AG04450 (cell line): ENCODE data around the gene ARL5C. TPM values are rescaled to one million over a fixed set of nuclear protein-coding genes. Genes with fewer than 3 reads are reported as not detected.

Experiments used
- CTCF ChIA-PET: fragments of 300-600, 350-600 bp; formaldehyde crosslinking; extraction: SDS; loops from one replicate; lab custom pipeline; 2022; ENCODE audit warnings: antibody characterized with exemption, inconsistent platforms; lab: Charles Lee
- POLR2A ChIA-PET: fragments of 350-600 bp; formaldehyde crosslinking; extraction: SDS; loops from one replicate; lab custom pipeline; 2021; ENCODE audit warnings: antibody characterized with exemption, inconsistent platforms; lab: Yijun Ruan, JAX
- DNase-seq: peaks from one replicate; pipeline ENCODE4 v3.0.0-alpha.2; 2011; ENCODE audit warnings: low read depth, low spot score
- H3K27ac ChIP-seq: one replicate; pipeline ENCODE4 v1.5.1; 2012; ENCODE audit warnings: low read depth, low read length, control low read depth
- H3K27me3 ChIP-seq: one replicate; pipeline ENCODE4 v1.6.0; 2012; ENCODE audit warnings: low read length; ENCODE audit not compliant: control insufficient read depth, insufficient read depth
- H3K4me3 ChIP-seq: 2 replicates; pipeline ENCODE4 v1.5.1; 2011; ENCODE audit warnings: mild to moderate bottlenecking, low read depth, low read length, control low read depth
- H3K9me3 ChIP-seq: 2 replicates; pipeline ENCODE4 v1.5.1; 2012; ENCODE audit warnings: low read length; ENCODE audit not compliant: control insufficient read depth, insufficient read depth
- polyA plus RNA-seq: library from polyadenylated mRNA; depleted of rRNA; stranded (reverse); fragments of >200 nt; gene quantifications from 2 replicates; pipeline ENCODE4 v1.2.3, GENCODE V29; 2011
- TF ChIP-seq, protein P1 (sequence below): IDR thresholded peaks from 2 replicates; pipeline ENCODE4 v1.5.1; 2011; ENCODE audit warnings: low read depth, low read length, control low read depth, inconsistent platforms

Gene ARL5C
- polyA plus RNA-seq, 1 experiment, result not detected

DNA sequence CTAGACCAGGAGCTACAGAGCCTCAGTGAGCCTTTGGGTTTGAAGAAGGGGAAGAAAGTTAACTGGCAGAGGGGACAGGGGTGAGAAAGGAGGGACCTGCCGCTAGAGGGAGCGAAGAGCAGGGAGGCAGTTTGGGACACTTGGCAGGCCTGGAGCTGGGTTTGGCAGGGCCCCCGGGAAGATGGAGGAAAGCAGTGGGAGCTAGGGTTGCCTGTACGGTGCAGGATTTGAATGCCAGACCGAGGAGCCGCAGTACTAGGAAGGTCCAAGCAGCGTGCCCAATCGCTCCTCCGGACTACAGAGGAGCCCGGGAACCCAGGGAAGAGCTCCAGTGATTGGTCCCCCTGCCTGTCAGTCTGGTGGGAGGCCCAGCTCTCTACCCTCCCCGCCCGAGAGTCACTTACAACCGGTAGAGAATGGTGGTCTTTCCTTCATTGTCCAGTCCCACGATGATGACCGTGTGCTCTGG, 1.3 kb downstream of the ARL5C start:
- DNase-seq, result peak; percentile 76
- no peak overlapping the region for H3K27ac ChIP-seq
- ChIA-PET CTCF (interaction anchor here (0.6 to 3.8 kb wide), 37 partner anchors 9 to 297 kb away, joined by 3 to 54 read pairs (median 4); partner anchors contain the start of genes LASP1NB and PLXDC1), POLR2A (interaction anchor here (0.6 to 1.4 kb wide), 6 partner anchors 10 to 166 kb away, joined by 3 to 13 read pairs (median 3); partner anchors contain the start of gene RPL19)
- H3K27me3 ChIP-seq, result peaks cover 32% of the 10 kb centered on the region
- peak overlapping the region; percentile 63 for H3K4me3 ChIP-seq
- TF ChIP-seq, protein P1, sequence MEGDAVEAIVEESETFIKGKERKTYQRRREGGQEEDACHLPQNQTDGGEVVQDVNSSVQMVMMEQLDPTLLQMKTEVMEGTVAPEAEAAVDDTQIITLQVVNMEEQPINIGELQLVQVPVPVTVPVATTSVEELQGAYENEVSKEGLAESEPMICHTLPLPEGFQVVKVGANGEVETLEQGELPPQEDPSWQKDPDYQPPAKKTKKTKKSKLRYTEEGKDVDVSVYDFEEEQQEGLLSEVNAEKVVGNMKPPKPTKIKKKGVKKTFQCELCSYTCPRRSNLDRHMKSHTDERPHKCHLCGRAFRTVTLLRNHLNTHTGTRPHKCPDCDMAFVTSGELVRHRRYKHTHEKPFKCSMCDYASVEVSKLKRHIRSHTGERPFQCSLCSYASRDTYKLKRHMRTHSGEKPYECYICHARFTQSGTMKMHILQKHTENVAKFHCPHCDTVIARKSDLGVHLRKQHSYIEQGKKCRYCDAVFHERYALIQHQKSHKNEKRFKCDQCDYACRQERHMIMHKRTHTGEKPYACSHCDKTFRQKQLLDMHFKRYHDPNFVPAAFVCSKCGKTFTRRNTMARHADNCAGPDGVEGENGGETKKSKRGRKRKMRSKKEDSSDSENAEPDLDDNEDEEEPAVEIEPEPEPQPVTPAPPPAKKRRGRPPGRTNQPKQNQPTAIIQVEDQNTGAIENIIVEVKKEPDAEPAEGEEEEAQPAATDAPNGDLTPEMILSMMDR, result peak; percentile 87
- peaks cover 4% of the 10 kb centered on the region; the same call in 1 of the 2 replicates for H3K9me3 ChIP-seq

DNA sequence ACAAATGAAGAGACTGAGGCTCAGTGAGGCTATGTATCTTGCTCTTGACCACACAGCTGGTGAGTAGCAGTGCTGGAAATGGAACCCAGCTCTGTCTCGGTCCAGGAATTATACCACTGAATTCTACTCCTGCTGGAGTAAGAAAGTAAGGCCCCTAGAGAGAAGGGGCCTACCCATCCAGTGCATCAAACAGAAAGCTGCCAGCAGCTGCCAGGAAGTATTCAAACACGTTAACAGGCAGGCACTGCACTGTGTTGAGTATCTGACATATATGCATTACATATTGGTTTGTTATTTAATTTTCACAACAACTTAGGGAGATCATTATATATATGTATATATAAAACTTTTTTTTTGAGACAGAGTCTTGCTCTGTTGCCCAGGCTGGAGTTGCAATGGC, 4.0 kb downstream of the ARL5C start:
- TF ChIP-seq, protein P1, result no peak
- ChIA-PET CTCF (interaction anchor here (0.7 to 1.6 kb wide), 4 partner anchors 13 to 179 kb away, joined by 3 to 8 read pairs (median 6); no protein-coding TSS in a partner anchor), POLR2A (no interaction called here)
- Histone ChIP-seq H3K4me3 (no peak overlapping the region), H3K27me3 (peaks cover 25% of the 10 kb centered on the region), H3K27ac (no peak overlapping the region), H3K9me3 (peaks cover 4% of the 10 kb centered on the region; the same call in 1 of the 2 replicates)
- DNase-seq, result no peak

DNA sequence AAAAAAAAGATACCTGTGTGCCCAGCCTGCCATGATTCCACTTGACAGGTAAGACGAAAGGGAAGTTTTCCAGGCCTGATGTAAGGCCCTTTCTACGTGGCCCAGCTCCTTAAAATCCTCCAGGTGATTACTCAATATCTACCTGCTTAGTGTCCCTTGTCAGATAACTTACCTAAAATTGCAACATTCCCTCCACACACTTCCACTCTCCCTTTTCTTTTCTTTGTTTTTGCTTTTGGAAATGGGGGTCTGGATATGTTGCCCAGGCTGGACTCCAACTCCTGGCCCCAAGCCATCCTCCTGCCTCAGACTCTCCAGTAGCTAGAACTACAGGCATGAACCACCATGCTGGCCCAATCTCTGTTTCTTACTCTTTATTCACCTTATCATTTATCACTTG, 7.3 kb downstream of the ARL5C start:
- H3K4me3 ChIP-seq, result no peak overlapping the region
- no peaks in the 10 kb centered on the region for H3K27me3 ChIP-seq
- H3K9me3 ChIP-seq, result no peaks in the 10 kb centered on the region; the same call in 1 of the 2 replicates
- H3K27ac ChIP-seq, result no peak overlapping the region
- TF ChIP-seq, protein P1, result no peak
- ChIA-PET POLR2A (no interaction called here), CTCF (interaction anchor here (0.6 to 1.6 kb wide), 3 partner anchors 16 to 195 kb away, joined by 3 to 6 read pairs (median 3); no protein-coding TSS in a partner anchor)
- DNase-seq, result no peak

DNA sequence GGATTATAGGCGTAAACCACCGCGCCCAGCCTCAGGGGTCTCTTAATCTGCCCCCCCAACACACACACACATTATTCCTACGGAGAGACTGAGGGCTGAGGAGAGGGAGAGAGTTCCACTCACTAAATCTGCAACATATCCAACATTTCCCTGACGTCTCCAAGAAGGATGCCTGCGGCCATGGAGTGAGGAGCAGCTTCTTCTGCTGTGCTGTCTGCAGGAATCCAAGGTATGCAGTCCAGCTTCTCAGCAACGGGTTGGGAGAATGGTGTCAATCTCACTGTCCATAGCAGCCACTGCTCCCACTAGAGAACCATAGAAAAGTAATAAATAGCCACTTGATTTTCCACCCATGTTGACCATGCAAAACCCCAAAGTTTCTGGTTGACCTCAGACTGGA, 9.5 kb downstream of the ARL5C start:
- POLR2A ChIA-PET, result no interaction called here
- Histone ChIP-seq H3K27ac (peak overlapping the region; percentile 21), H3K9me3 (no peaks in the 10 kb centered on the region; the same call in 1 of the 2 replicates), H3K27me3 (peaks cover 6% of the 10 kb centered on the region), H3K4me3 (no peak overlapping the region)
- TF ChIP-seq, protein P1, result no peak
- no peak for DNase-seq
- CTCF ChIA-PET, result interaction anchor here (0.6 to 0.8 kb wide), 2 partner anchors 8 to 18 kb away, joined by 3 to 5 read pairs; no protein-coding TSS in a partner anchor

DNA sequence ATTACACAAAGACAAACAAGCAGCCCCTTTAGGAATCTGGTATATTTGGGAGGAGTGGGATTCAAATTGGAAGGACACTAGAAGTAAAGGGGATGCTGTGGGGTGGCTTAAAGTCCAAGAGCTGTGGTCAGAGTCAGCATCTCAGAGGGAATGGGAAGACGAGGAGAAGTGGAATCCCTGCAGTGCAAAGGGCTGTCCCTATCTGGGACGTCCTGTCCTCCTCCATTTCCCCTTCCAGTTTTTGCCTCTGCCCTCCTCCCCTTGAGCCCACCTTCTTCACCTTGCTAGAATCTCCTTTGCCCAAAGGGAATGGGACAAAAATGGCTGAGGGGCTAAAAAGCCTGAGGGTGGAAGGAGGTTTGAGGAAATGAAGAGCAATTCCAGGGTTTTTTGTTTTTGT, 10.3 kb downstream of the ARL5C start:
- no peak for DNase-seq
- TF ChIP-seq, protein P1, result no peak
- ChIA-PET CTCF (interaction anchor here (0.6 to 0.8 kb wide), 2 partner anchors 9 to 324 kb away, joined by 4 to 5 read pairs; no protein-coding TSS in a partner anchor), POLR2A (no interaction called here)
- H3K27me3 ChIP-seq, result peaks cover 13% of the 10 kb centered on the region
- H3K9me3 ChIP-seq, result no peaks in the 10 kb centered on the region; the same call in 1 of the 2 replicates
- H3K4me3 ChIP-seq, result no peak overlapping the region
- no peak overlapping the region for H3K27ac ChIP-seq
